H1 (cell line): ENCODE data around the gene SLC2A4. TPM values are rescaled to one million over a fixed set of nuclear protein-coding genes. Genes with fewer than 3 reads are reported as not detected.
"Not testable (repeated sequence)": the region's sequence is repeated elsewhere in the genome, so short reads cannot be mapped to it uniquely, and the experiment has no call there.

Experiments used
- CTCF ChIA-PET: fragments of 300-600 bp; sonication (Branson Sonifier 250); formaldehyde crosslinking; loops from one replicate; lab custom pipeline; 2021; ENCODE audit not compliant: partially characterized antibody; lab: Charles Lee
- POLR2A ChIA-PET: fragments of 300-600 bp; sonication (Branson Sonifier 250); formaldehyde crosslinking; loops from one replicate; lab custom pipeline; 2021; ENCODE audit warnings: inconsistent platforms; ENCODE audit not compliant: partially characterized antibody; lab: Charles Lee
- DNase-seq, 2 experiments: peaks; one replicate each; pipeline versions ENCODE4 v3.0.0 to v3.0.0-alpha.2; 2010 to 2022; ENCODE audit warnings: low spot score in 2 of 2, low read depth in 1 of 2, mixed read lengths in 1 of 2
- FAIRE-seq: peaks from 2 replicates; lab custom pipeline; 2011; peaks lifted over from hg19 to GRCh38; lab: Jason Lieb, UNC
- H2AFZ ChIP-seq: 2 replicates; pipeline ENCODE4 v1.8.1; 2012; ENCODE audit warnings: low read length, inconsistent platforms
- H2AK5ac ChIP-seq: 2 replicates; pipeline ENCODE4 v1.6.1; 2013; ENCODE audit warnings: low read depth, low read length
- H2BK120ac ChIP-seq: replicated peaks from 2 replicates; pipeline ENCODE3; 2013; ENCODE audit warnings: low read depth, low read length, inconsistent platforms
- H2BK12ac ChIP-seq: 2 replicates; pipeline ENCODE4 v1.6.1; 2013; ENCODE audit warnings: low read depth, low read length
- H2BK15ac ChIP-seq: 2 replicates; pipeline ENCODE4 v1.6.1; 2013; ENCODE audit warnings: low read length
- H2BK20ac ChIP-seq: 2 replicates; pipeline ENCODE4 v1.6.1; 2013; ENCODE audit warnings: low read length
- H2BK5ac ChIP-seq: 2 replicates; pipeline ENCODE4 v1.6.1; 2013; ENCODE audit warnings: low read depth, low read length
- H3K14ac ChIP-seq: 2 replicates; pipeline ENCODE4 v1.6.1; 2013; ENCODE audit warnings: inconsistent platforms; ENCODE audit not compliant: insufficient read length
- H3K18ac ChIP-seq: 2 replicates; pipeline ENCODE4 v1.6.1; 2013; ENCODE audit warnings: low read length; ENCODE audit errors: extremely low read depth
- H3K23ac ChIP-seq: 2 replicates; pipeline ENCODE4 v1.6.1; 2013; ENCODE audit warnings: inconsistent platforms; ENCODE audit not compliant: insufficient read length
- H3K23me2 ChIP-seq: 2 replicates; pipeline ENCODE4 v1.6.1; 2013; ENCODE audit warnings: low read depth, low read length
- H3K27ac ChIP-seq: 2 replicates; pipeline ENCODE4 v1.6.1; 2011; ENCODE audit warnings: low read depth, low read length, inconsistent platforms
- H3K27me3 ChIP-seq, 4 experiments: replicated peaks in 1 of 4; 1 replicate in 1 of 4; 2 replicates in 3 of 4; pipeline versions ENCODE4 v1.6.1 to v1.8.1; 2011 to 2013; ENCODE audit warnings: low read length in 3 of 4, mild to moderate bottlenecking in 3 of 4, inconsistent platforms in 2 of 4, mixed read lengths in 2 of 4, moderate library complexity in 1 of 4; ENCODE audit not compliant: control insufficient read depth in 3 of 4, insufficient read depth in 3 of 4; ENCODE audit errors: extremely low read depth in 1 of 4
- H3K36me3 ChIP-seq, 4 experiments: 2 replicates each; pipeline versions ENCODE4 v1.6.1 to v1.8.1; 2011 to 2013; ENCODE audit warnings: mild to moderate bottlenecking in 4 of 4, low read length in 3 of 4, moderate library complexity in 2 of 4, control low read depth in 1 of 4, inconsistent platforms in 1 of 4; ENCODE audit not compliant: insufficient read depth in 4 of 4, control insufficient read depth in 2 of 4
- H3K4ac ChIP-seq: replicated peaks from 2 replicates; pipeline ENCODE3; 2013; ENCODE audit warnings: low read length, low read depth, mixed read lengths, inconsistent platforms; ENCODE audit not compliant: insufficient read length
- H3K4me1 ChIP-seq, 4 experiments: replicated peaks in 1 of 4; 1 replicate in 1 of 4; 2 replicates in 3 of 4; pipeline versions ENCODE4 v1.6.1 to v1.8.1; 2011 to 2013; ENCODE audit warnings: low read length in 3 of 4, inconsistent platforms in 2 of 4, mixed read lengths in 1 of 4; ENCODE audit not compliant: insufficient read depth in 4 of 4, control insufficient read depth in 3 of 4
- H3K4me2 ChIP-seq, 2 experiments: 2 replicates each; pipeline versions ENCODE4 v1.6.1 to v1.8.1; 2011 to 2013; ENCODE audit warnings: low read depth in 2 of 2, low read length in 2 of 2, control low read depth in 1 of 2, inconsistent platforms in 1 of 2, mild to moderate bottlenecking in 1 of 2; ENCODE audit not compliant: insufficient read depth in 1 of 2
- H3K4me3 ChIP-seq, 4 experiments: fragments of 200-600, 300-600 bp in 1 of 4; sonication (generic), shearing (Covaris generic), sonication (Bioruptor Twin) in 1 of 4; 2 replicates each; pipeline versions ENCODE4 v1.5.1 to v1.8.1; 2011 to 2016; ENCODE audit warnings: low read length in 4 of 4, low read depth in 3 of 4, control low read depth in 2 of 4, inconsistent platforms in 2 of 4, mild to moderate bottlenecking in 2 of 4, mixed read lengths in 1 of 4, moderate library complexity in 1 of 4; ENCODE audit not compliant: insufficient read depth in 2 of 4; ENCODE audit errors: extremely low read depth in 1 of 4
- H3K56ac ChIP-seq: replicated peaks from 2 replicates; pipeline ENCODE3; 2013; ENCODE audit warnings: low read depth, mild to moderate bottlenecking, mixed read lengths, low read length, inconsistent platforms; ENCODE audit not compliant: insufficient read length
- H3K79me1 ChIP-seq: 2 replicates; pipeline ENCODE4 v1.6.1; 2013; ENCODE audit warnings: low read depth, low read length, control low read depth
- H3K79me2 ChIP-seq, 2 experiments: 2 replicates each; pipeline versions ENCODE4 v1.6.1 to v1.8.1; 2012 to 2013; ENCODE audit warnings: low read length in 2 of 2, mild to moderate bottlenecking in 2 of 2, inconsistent platforms in 1 of 2; ENCODE audit not compliant: insufficient read depth in 2 of 2, control insufficient read depth in 1 of 2
- H3K9ac ChIP-seq, 4 experiments: replicated peaks in 1 of 4; 1 replicate in 1 of 4; 2 replicates in 3 of 4; pipeline versions ENCODE4 v1.6.1 to v1.8.1; 2011 to 2013; ENCODE audit warnings: low read depth in 3 of 4, low read length in 3 of 4, control low read depth in 2 of 4, mild to moderate bottlenecking in 2 of 4, moderate library complexity in 2 of 4, inconsistent platforms in 1 of 4; ENCODE audit errors: extremely low read depth in 1 of 4
- H3K9me3 ChIP-seq, 2 experiments: 2 replicates each; pipeline versions ENCODE4 v1.6.1 to v1.8.1; 2012 to 2013; ENCODE audit warnings: mild to moderate bottlenecking in 2 of 2, moderate library complexity in 2 of 2, control low read depth in 1 of 2, inconsistent platforms in 1 of 2, low read depth in 1 of 2, low read length in 1 of 2, mixed read lengths in 1 of 2; ENCODE audit not compliant: insufficient read depth in 2 of 2
- H4K20me1 ChIP-seq, 2 experiments: replicated peaks in 1 of 2; 2 replicates each; pipeline versions ENCODE3 to v1.8.1; 2011 to 2013; ENCODE audit warnings: inconsistent platforms in 2 of 2, low read length in 2 of 2, mild to moderate bottlenecking in 1 of 2; ENCODE audit not compliant: insufficient read depth in 2 of 2, control insufficient read depth in 1 of 2
- H4K5ac ChIP-seq: 2 replicates; pipeline ENCODE4 v1.6.1; 2013; ENCODE audit warnings: low read length, low read depth, mixed read lengths, inconsistent platforms; ENCODE audit not compliant: insufficient read length
- H4K8ac ChIP-seq: 2 replicates; pipeline ENCODE4 v1.8.0; 2013; ENCODE audit warnings: mild to moderate bottlenecking, moderate library complexity, low read length, inconsistent platforms; ENCODE audit not compliant: insufficient read depth; ENCODE audit errors: extremely low read depth
- H4K91ac ChIP-seq: replicated peaks from 2 replicates; pipeline ENCODE3; 2013; ENCODE audit warnings: low read length, mixed read lengths, inconsistent platforms; ENCODE audit not compliant: insufficient read length
- WGBS, 2 experiments: shearing (Covaris generic) in 1 of 2; methylation state at CpG; one replicate each; pipeline versions ENCODE4 v1.1.6 to v1.1.7; 2013 to 2015; ENCODE audit warnings: low lambda C conversion rate in 2 of 2, mixed read lengths in 2 of 2, inconsistent platforms in 1 of 2, low coverage in 1 of 2, missing lambda C conversion rate in 1 of 2; ENCODE audit not compliant: insufficient replicate concordance in 2 of 2, insufficient coverage in 1 of 2, insufficient read length in 1 of 2; ENCODE audit errors: extremely low coverage in 1 of 2, missing lambda C conversion rate in 1 of 2; 5-methylcytosine and 5-hydroxymethylcytosine counted together
- polyA plus RNA-seq, 7 experiments: library from polyadenylated mRNA; depleted of rRNA in 3 of 7; stranded (reverse) in 5 of 7; unstranded in 2 of 7; fragments of >200 nt in 5 of 7; fragments of 200-250 nt in 2 of 7; gene quantifications; 1 replicate in 5 of 7; 2 replicates in 1 of 7; 4 replicates in 1 of 7; pipeline versions ENCODE4 v1.2.1 to v1.2.3, GENCODE V29; 2011 to 2013; ENCODE audit warnings: missing spikeins in 2 of 7, mixed read lengths in 2 of 7
- small RNA-seq: library from polyadenylated mRNA; stranded (forward); fragments of <200 nt; extraction: miRNeasy Mini kit (QIAGEN cat#:217004); gene quantifications from one replicate; pipeline ENCODE3, GENCODE V24; 2013; ENCODE audit not compliant: insufficient read depth
- total RNA-seq: library from RNA; stranded (reverse); fragmentation: NEBNext Ultra II Directional; extraction: Animal tissue kit (Norgen Biotek cat#: 25700); gene quantifications from 2 replicates; pipeline ENCODE4 v1.2.1, GENCODE V29; 2021

SLC2A4 gene
- total and polyA plus RNA-seq, 2 of the 8 experiments (the other 6 are each of a cell fraction or from before 2014, with no cell fraction given): 5.7 to 6.9 TPM

DNA sequence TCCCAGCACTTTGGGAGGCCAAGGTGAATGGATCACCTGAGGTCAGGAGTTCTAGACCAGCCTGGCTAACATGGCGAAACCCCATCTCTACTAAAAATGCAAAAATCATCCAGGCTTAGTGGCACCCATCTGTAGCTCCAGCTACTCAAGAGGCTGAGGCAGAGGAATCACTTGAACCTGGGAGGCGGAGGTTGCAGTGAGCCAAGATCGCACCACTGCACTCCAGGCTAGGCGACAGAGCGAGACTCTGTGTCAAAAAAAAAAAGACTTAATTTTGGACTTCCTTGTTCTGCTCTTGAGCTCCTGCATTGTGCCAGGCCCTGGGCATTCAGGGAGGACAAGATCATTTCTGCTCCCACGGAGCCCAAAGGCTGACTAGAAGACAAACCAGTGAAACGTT is 56.1 kb downstream of the SLC2A4 start:
- H4K5ac ChIP-seq, H3K9me3 ChIP-seq, H3K14ac ChIP-seq, H2BK12ac ChIP-seq, H2AFZ ChIP-seq, H3K18ac ChIP-seq, H3K4me3 ChIP-seq, H2BK120ac ChIP-seq, H2BK5ac ChIP-seq, H3K27me3 ChIP-seq, H2AK5ac ChIP-seq, H3K4ac ChIP-seq, H3K23ac ChIP-seq, DNase-seq, H3K56ac ChIP-seq, H3K79me1 ChIP-seq, H3K79me2 ChIP-seq, H3K23me2 ChIP-seq, H3K36me3 ChIP-seq, H3K9ac ChIP-seq, FAIRE-seq, H4K91ac ChIP-seq, H4K20me1 ChIP-seq, H4K8ac ChIP-seq, H3K27ac ChIP-seq: not testable (repeated sequence)
- WGBS, 2 experiments: 99% methylated on average over 7 of the region's 7 CpGs; no CpG with 5 or more reads in 1 of the 2 experiments
- ChIA-PET CTCF (interaction anchor here (0.6 to 14.1 kb wide), 12 partner anchors 10 to 292 kb away, joined by 3 to 167 read pairs (median 6); partner anchors contain the start of genes KCTD11, NEURL4, SLC2A4 and SOX15), POLR2A (interaction anchor here (0.7 to 6.9 kb wide), 16 partner anchors 10 to 246 kb away, joined by 3 to 93 read pairs (median 8); partner anchors contain the start of genes GPS2, KCTD11, MPDU1 and NEURL4)
- peaks cover 3 to 13% (median 11%) of the 10 kb centered on the region in 4 experiments for H3K4me1 ChIP-seq
- H2BK15ac ChIP-seq: peak overlapping the region; percentile 3; the same call in 1 of the 2 replicates
- peak overlapping the region in 1 of 2 experiments; percentile 82; a peak in 1 of 4 replicates for H3K4me2 ChIP-seq
- H2BK20ac ChIP-seq: peak overlapping the region; percentile 98; the same call in 1 of the 2 replicates

Small RNA genes within 50 kb of the gene (small RNA-seq; reads per million reads assigned to genes)
- gene AC026954.2 (not detected), gene RF00019 (not detected)

Other genes starting within 250 kb of the SLC2A4 start
Only the 30 nearest of the 33 such genes appear.
- not detected in 2 replicates for gene CLEC10A, start 201.5 kb upstream of the SLC2A4 start, total RNA-seq
- 0.17 TPM in 1 of 2 replicates, not detected in the other for gene CLEC10A, start 201.5 kb upstream of the SLC2A4 start, polyA plus RNA-seq (2011; rRNA removed)
- gene ASGR2, start 166.9 kb upstream of the SLC2A4 start, total RNA-seq: not detected in 2 replicates
- gene ASGR2, start 166.9 kb upstream of the SLC2A4 start, polyA plus RNA-seq (2011; rRNA removed): 0.61 and 0.91 TPM in 2 replicates
- gene ASGR1, start 102.3 kb upstream of the SLC2A4 start, total RNA-seq: 8.6 and 10.8 TPM in 2 replicates
- gene ASGR1, start 102.3 kb upstream of the SLC2A4 start, polyA plus RNA-seq (2011; rRNA removed): 14.5 and 16.1 TPM in 2 replicates
- 43.1 and 45.9 TPM in 2 replicates for gene DLG4, start 61.9 kb upstream of the SLC2A4 start, total RNA-seq
- gene DLG4, start 61.9 kb upstream of the SLC2A4 start, polyA plus RNA-seq (2011; rRNA removed): 18.9 and 35.2 TPM in 2 replicates
- gene ACADVL, start 61.8 kb upstream of the SLC2A4 start, total RNA-seq: 169 and 181 TPM in 2 replicates
- gene ACADVL, start 61.8 kb upstream of the SLC2A4 start, polyA plus RNA-seq (2011; rRNA removed): 231 and 317 TPM in 2 replicates
- 59.3 and 59.6 TPM in 2 replicates for gene DVL2, start 47.2 kb upstream of the SLC2A4 start, total RNA-seq
- gene DVL2, start 47.2 kb upstream of the SLC2A4 start, polyA plus RNA-seq (2011; rRNA removed): 19.0 and 29.7 TPM in 2 replicates
- 62.8 and 65.1 TPM in 2 replicates for gene PHF23, start 42.3 kb upstream of the SLC2A4 start, total RNA-seq
- gene PHF23, start 42.3 kb upstream of the SLC2A4 start, polyA plus RNA-seq (2011; rRNA removed): 46.5 and 47.5 TPM in 2 replicates
- gene GABARAP, start 39.3 kb upstream of the SLC2A4 start, total RNA-seq: 252 and 265 TPM in 2 replicates
- gene GABARAP, start 39.3 kb upstream of the SLC2A4 start, polyA plus RNA-seq (2011; rRNA removed): 351 and 581 TPM in 2 replicates
- gene CTDNEP1, start 30.0 kb upstream of the SLC2A4 start, total RNA-seq: 120 and 123 TPM in 2 replicates
- 106 and 114 TPM in 2 replicates for gene CTDNEP1, start 30.0 kb upstream of the SLC2A4 start, polyA plus RNA-seq (2011; rRNA removed)
- 75.4 and 78.1 TPM in 2 replicates for gene ELP5, start 29.5 kb upstream of the SLC2A4 start, total RNA-seq
- gene ELP5, start 29.5 kb upstream of the SLC2A4 start, polyA plus RNA-seq (2011; rRNA removed): 107 and 117 TPM in 2 replicates
- 119 and 129 TPM in 2 replicates for gene CLDN7, start 19.2 kb upstream of the SLC2A4 start, total RNA-seq
- 118 and 196 TPM in 2 replicates for gene CLDN7, start 19.2 kb upstream of the SLC2A4 start, polyA plus RNA-seq (2011; rRNA removed)
- gene YBX2, start 12.9 kb downstream of the SLC2A4 start, total RNA-seq: 27.6 and 30.5 TPM in 2 replicates
- 19.2 and 35.5 TPM in 2 replicates for gene YBX2, start 12.9 kb downstream of the SLC2A4 start, polyA plus RNA-seq (2011; rRNA removed)
- 1,158 and 1,172 TPM in 2 replicates for gene EIF5A, start 25.9 kb downstream of the SLC2A4 start, total RNA-seq
- gene EIF5A, start 25.9 kb downstream of the SLC2A4 start, polyA plus RNA-seq (2011; rRNA removed): 717 and 962 TPM in 2 replicates
- 67.0 and 74.8 TPM in 2 replicates for gene GPS2, start 33.6 kb downstream of the SLC2A4 start, total RNA-seq
- gene GPS2, start 33.6 kb downstream of the SLC2A4 start, polyA plus RNA-seq (2011; rRNA removed): 152 and 203 TPM in 2 replicates
- 46.8 and 55.4 TPM in 2 replicates for gene NEURL4, start 47.6 kb downstream of the SLC2A4 start, total RNA-seq
- 29.6 and 39.9 TPM in 2 replicates for gene NEURL4, start 47.6 kb downstream of the SLC2A4 start, polyA plus RNA-seq (2011; rRNA removed)
- 45.1 and 49.2 TPM in 2 replicates for gene ACAP1, start 54.8 kb downstream of the SLC2A4 start, total RNA-seq
- 11.9 and 18.0 TPM in 2 replicates for gene ACAP1, start 54.8 kb downstream of the SLC2A4 start, polyA plus RNA-seq (2011; rRNA removed)
- gene KCTD11, start 70.4 kb downstream of the SLC2A4 start, total RNA-seq: 8.7 and 9.2 TPM in 2 replicates
- 8.6 and 11.7 TPM in 2 replicates for gene KCTD11, start 70.4 kb downstream of the SLC2A4 start, polyA plus RNA-seq (2011; rRNA removed)
- gene TMEM95, start 73.4 kb downstream of the SLC2A4 start, total RNA-seq: 0.38 TPM in 1 of 2 replicates, not detected in the other
- gene TMEM95, start 73.4 kb downstream of the SLC2A4 start, polyA plus RNA-seq (2011; rRNA removed): not detected in 2 replicates
- gene TNK1, start 99.4 kb downstream of the SLC2A4 start, total RNA-seq: 7.6 and 8.7 TPM in 2 replicates
- gene TNK1, start 99.4 kb downstream of the SLC2A4 start, polyA plus RNA-seq (2011; rRNA removed): 9.5 and 13.4 TPM in 2 replicates
- gene PLSCR3, start 112.8 kb downstream of the SLC2A4 start, total RNA-seq: 35.7 and 38.7 TPM in 2 replicates
- 36.1 and 69.0 TPM in 2 replicates for gene PLSCR3, start 112.8 kb downstream of the SLC2A4 start, polyA plus RNA-seq (2011; rRNA removed)
- gene TMEM256, start 122.4 kb downstream of the SLC2A4 start, total RNA-seq: 97.0 and 104 TPM in 2 replicates
- gene TMEM256, start 122.4 kb downstream of the SLC2A4 start, polyA plus RNA-seq (2011; rRNA removed): 350 and 405 TPM in 2 replicates
- gene NLGN2, start 126.1 kb downstream of the SLC2A4 start, total RNA-seq: 62.6 and 62.8 TPM in 2 replicates
- 21.2 and 45.6 TPM in 2 replicates for gene NLGN2, start 126.1 kb downstream of the SLC2A4 start, polyA plus RNA-seq (2011; rRNA removed)
- gene SPEM1, start 138.6 kb downstream of the SLC2A4 start, total RNA-seq: not detected in 2 replicates
- 0.09 TPM in 1 of 2 replicates, not detected in the other for gene SPEM1, start 138.6 kb downstream of the SLC2A4 start, polyA plus RNA-seq (2011; rRNA removed)
- not detected in 2 replicates for gene SPEM2, start 143.9 kb downstream of the SLC2A4 start, total RNA-seq
- gene SPEM2, start 143.9 kb downstream of the SLC2A4 start, polyA plus RNA-seq (2011; rRNA removed): 0.03 and 0.17 TPM in 2 replicates
- gene SPEM3, start 147.1 kb downstream of the SLC2A4 start, total RNA-seq: not detected in 2 replicates
- 0.02 TPM in 1 of 2 replicates, not detected in the other for gene SPEM3, start 147.1 kb downstream of the SLC2A4 start, polyA plus RNA-seq (2011; rRNA removed)
- gene TMEM102, start 153.7 kb downstream of the SLC2A4 start, total RNA-seq: 11.2 and 12.2 TPM in 2 replicates
- gene TMEM102, start 153.7 kb downstream of the SLC2A4 start, polyA plus RNA-seq (2011; rRNA removed): 10.2 and 14.9 TPM in 2 replicates
- 11.8 and 15.0 TPM in 2 replicates for gene FGF11, start 157.8 kb downstream of the SLC2A4 start, total RNA-seq
- gene FGF11, start 157.8 kb downstream of the SLC2A4 start, polyA plus RNA-seq (2011; rRNA removed): 26.1 and 42.0 TPM in 2 replicates
- 13.8 and 14.1 TPM in 2 replicates for gene CHRNB1, start 163.3 kb downstream of the SLC2A4 start, total RNA-seq
- gene CHRNB1, start 163.3 kb downstream of the SLC2A4 start, polyA plus RNA-seq (2011; rRNA removed): 28.2 and 33.6 TPM in 2 replicates
- gene ZBTB4, start 197.9 kb downstream of the SLC2A4 start, total RNA-seq: 10.1 and 11.2 TPM in 2 replicates
- gene ZBTB4, start 197.9 kb downstream of the SLC2A4 start, polyA plus RNA-seq (2011; rRNA removed): 5.9 and 8.1 TPM in 2 replicates
- gene SLC35G6, start 199.7 kb downstream of the SLC2A4 start, total RNA-seq: not detected in 2 replicates
- 0.05 TPM in 1 of 2 replicates, not detected in the other for gene SLC35G6, start 199.7 kb downstream of the SLC2A4 start, polyA plus RNA-seq (2011; rRNA removed)